Activated gamma-delta T cell treated with anti-CD3 and anti-CD28 coated beads, Interleukin-2, amount 50 U/mL, for 16 hours (primary cell): ENCODE measurements around the gene DDOST.
A peak's percentile ranks its signal among the peaks of the same experiment; 100 is the strongest.
"Not testable (repeated sequence)": the region's sequence is repeated elsewhere in the genome, so short reads cannot be mapped to it uniquely, and the experiment has no call there.

Experiments
- DNase-seq: peaks from one replicate; pipeline ENCODE4 v3.0.0-alpha.2; 2020; ENCODE audit warnings: low read depth

The DDOST gene

DNA sequence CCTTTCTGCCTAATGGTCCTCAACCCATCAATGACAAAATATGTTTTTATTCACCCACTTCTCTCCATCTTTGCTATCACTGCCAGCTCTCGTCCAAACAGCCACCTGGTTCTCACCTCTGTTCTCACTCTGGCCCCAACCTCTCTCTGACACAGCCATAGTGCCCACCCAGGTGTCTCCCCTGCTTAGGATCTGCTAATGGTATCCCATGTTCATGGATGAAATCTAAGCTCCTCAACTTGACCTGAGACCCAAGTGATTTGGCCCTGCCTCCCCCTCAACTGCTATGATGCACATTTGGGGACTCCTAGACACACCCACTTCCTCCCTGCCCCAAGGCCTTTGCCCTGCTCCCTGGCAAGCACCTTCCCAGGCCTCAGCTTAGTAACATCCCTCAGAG, 30.7 kb upstream of the DDOST start:
- no peak for DNase-seq

DNA sequence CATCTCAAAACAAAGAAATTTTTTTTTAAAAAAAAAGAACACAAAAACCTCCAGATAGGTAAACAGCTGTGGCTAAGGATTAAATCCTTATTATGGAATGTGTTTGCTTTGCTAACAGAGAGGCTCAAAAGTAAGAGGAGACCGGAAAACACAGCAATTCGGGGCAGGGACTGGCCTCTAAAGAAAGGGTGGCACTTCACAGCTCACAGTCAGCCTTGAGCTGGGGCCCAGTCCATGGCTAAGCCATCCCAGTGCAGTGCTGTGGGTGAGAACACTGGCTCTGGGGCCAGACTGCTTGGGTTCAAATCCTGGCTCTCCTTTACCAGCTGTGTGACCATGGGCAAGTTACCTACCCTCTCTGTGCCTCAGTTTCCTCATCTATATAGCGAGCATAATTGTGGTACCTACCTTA, 28.5 kb upstream of the DDOST start:
- no peak for DNase-seq

GRCh38 chr1:20686883-20687725, 25.9 kb upstream of the DDOST start:
- DNase-seq, result no peak

- DNase-seq, result no peak
Observed at GRCh38 chr1:20685741-20686140, 24.6 kb upstream of the DDOST start.

- DNase-seq, result no peak
Observed at GRCh38 chr1:20685099-20685662, 24.0 kb upstream of the DDOST start.

DNA sequence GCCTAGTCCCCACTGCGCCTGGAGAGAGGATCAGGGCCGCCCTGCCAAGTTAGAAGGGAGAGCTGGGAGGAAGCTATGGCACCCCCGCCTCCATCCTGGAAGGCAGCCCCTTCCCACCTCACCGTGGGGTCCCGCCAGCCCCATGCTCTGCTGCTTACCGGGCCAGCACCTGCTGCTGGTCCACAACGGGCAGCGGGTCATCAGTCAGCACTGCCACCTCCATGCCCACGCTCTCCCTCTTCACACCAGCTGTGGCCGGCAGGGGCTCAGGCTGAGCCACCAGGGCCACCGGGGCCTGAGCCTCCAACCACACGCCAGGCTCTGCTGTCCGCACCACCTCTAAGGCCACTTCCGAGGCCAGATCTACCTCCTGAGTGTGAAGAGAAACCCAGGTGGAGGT, 23.5 kb upstream of the DDOST start:
- DNase-seq, result no peak

- DNase-seq, result no peak
Observed at GRCh38 chr1:20684050-20684620, 23.0 kb upstream of the DDOST start.

DNA sequence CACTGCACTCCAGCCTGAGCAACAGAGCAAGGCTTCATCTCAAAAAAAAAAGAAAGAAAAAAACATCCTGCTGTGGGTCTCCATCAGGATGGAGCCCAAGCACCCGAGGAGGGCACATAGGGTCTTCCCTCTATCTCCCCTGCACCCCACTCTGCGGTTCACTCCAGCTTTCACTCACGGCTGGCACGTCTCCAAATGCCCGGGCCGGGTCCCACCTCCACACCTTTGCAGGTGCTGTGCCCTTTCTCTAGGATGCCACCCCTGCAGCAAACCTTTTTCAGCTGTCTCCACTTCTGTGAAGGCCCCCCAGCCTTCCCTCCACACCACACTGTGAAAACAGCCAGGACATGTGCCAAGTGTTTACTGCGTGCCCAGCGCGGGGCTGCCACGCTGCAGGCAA, 22.4 kb upstream of the DDOST start:
- no peak for DNase-seq

DNA sequence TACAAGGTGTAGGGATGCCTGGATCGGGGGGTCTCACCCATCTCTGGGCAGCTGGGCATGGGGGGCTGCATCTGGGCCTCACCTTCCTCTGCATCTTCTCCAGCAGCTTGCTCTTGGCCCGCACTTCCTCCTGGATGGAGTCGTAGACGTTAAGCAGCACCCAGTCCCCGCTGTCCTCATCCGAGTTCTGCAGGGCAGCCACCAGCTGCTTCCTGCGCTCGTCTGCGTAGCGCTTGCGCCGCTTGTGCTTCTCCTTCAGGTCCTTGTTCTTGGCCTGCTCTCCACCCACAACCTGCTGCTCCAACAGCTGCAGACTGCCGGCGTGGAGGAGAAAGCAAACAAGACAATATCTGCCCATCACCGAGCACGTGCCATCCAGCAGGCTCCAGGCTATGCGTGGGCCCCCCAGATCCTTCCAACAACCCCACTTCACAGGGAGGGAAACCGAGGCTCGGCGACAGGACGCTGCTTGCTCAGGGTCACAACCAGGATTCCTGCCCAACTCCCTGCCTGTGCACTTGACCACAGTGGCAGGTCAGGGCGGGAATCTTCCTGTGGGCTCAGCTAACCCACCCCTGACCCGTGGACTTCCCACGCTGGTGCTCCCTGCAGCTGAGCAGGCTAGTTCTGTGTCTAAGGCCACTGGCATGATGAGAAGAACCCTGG, 21.5 kb upstream of the DDOST start:
- no peak for DNase-seq

DNA sequence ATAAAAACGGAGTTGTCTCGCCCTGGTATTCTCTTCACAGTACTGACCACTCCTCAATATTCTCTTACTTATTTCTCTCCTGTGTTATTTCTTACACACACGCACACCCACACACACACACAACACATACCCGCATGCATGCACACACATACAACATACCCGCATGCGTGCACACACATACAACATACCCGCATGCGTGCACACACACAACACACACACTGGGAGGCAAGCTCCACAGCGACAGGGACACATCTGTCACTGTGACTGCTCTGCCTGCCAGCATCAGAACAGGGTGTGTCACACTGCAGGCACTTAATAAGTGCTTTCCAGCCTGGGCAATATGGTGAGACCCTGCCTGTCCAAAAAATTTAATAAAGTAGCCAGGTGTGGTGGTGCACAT, 20.8 kb upstream of the DDOST start:
- no peak for DNase-seq

GRCh38 chr1:20680269-20680668, 19.1 kb upstream of the DDOST start:
- DNase-seq, result no peak

DNA sequence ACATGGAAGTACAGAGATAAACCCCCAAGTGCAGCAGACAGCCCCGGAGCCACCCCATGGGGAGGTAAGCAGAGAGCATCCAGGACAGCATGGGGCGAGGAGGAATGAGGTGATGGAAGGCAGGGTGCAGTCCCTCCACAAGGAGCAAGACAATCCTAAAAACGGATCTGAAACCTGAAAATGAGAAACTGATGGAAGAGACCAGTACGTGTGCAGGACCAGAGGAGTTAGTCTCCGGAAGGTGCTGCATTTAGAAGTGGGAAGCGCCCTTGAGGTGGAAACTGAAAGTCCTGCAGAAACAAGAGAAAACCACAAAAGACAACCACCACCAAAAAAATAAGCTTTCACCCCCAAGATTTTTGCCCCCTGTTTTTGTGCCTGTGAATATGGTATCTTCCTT, 17.4 kb upstream of the DDOST start:
- DNase-seq, result no peak

DNA sequence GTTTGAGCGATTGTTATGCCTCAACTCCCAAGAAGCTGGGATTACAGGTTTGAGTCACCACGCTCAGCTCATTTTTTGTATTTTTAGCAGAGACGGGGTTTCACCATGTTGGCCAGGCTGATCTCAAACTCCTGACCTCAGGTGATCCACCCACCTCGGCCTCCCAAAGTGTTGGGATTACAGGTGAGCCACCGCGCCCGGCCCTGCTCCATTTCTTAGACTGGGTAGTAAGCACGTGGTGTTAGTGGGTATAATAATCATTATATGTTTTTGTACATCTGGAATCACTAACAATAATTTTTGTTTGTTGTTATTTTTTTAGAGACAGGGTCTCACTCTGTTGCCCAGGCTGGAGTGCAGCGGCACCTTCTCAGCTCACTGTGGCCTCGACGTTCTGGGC, 12.5 kb upstream of the DDOST start:
- DNase-seq, result not testable (repeated sequence)

- no peak for DNase-seq
Observed at GRCh38 chr1:20672265-20672632, 11.1 kb upstream of the DDOST start.

DNA sequence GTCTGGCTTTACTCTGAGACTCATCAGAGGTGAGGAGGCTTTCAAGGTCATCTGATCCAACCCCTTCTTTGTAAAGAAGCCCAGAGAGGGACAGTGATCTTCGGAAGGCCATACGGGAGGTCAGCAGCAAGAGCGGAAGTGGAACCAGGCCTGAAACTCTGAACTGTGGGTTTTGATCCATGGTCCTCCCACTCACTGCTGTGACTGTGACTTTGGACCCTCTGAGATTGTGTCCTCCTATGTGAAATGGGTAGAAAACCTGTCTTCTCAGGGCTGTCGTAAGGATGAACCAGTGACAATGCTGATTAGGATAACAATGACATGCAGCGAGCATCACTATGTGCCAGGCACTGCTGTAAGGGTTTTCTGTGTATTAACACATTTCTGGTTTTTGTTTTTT, 9.8 kb upstream of the DDOST start:
- no peak for DNase-seq

GRCh38 chr1:20668581-20668980, 7.4 kb upstream of the DDOST start:
- no peak for DNase-seq

GRCh38 chr1:20666804-20667203, 5.6 kb upstream of the DDOST start:
- DNase-seq, result no peak

DNA sequence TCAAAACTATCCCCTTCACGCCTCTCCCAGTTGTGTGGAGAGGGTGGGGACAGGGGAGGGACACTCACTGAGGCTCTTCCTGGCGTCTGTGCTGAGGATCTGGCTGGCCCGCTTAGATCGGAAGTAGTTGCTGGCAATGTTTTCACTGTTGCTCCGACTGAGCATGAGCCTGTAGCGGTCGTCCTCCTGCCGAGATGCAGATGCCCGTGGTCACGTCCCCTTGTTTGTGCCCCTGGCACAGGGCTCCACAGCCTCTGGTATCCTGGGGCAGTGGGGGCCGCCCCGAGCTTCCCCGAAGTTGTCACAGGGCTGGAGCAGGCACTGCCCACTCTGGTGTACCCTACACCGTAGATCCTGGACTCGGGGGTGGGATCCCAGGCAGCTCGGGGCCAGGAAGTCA, 5.0 kb upstream of the DDOST start:
- DNase-seq, result no peak

DNA sequence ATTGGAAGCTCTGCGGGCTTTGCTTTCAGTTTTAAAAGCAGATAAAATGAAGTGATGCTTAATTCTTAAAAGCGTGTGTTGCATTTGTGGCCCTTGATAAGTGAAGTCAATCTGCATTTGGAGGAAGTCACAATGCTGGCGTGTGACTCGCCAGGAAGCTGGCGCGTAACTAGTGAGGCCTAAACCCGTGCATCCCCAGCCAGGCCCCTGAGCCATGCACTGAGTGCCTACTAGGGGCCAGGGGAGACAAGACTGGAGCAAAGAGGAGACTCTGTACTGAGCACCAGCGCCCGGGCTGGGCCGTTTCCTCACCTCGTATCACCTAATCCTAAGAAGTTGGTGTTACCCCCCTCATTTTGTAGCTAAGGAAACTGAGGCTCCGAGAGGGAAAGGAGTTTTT, 4.6 kb upstream of the DDOST start:
- no peak for DNase-seq

GRCh38 chr1:20663969-20664715, 3.0 kb upstream of the DDOST start:
- no peak for DNase-seq

DNA sequence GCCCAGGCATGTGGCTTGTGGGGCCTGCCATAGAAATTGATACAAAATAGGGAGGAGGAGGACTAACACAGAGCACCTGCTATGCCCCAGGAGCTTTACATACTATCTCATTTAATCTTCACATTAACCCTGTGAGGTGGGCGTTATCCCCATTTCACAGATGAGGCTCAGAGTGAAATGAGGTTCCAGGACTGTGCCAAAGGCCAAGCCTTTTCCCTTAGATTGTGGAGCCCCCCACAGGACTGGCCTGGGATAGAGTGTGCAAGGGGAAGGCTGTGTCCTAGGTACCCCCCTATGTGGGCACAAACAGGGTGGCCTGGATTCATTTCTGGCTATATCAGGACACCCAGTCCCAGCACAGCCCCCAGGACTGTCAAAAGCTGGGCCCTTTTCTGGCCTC, 2.2 kb upstream of the DDOST start:
- DNase-seq, result no peak

DNA sequence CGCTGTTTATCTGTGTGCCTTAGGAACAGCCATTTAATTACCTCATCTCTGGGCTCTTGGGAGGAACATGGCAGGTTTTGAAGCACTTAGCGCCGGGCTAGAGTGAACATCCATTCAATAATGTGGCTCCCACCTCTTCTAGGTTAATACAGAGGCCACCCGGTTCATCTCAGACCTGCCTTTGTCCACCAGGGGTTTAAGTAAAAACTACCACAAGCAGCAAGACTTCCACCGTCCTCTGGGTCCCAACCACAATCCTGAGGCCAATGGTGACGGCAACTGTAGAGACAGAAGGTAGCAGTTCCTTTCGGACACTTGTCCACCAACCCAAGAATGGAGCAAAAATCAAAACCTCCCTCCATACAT, 924 bp upstream of the DDOST start:
- DNase-seq, result no peak

DNA sequence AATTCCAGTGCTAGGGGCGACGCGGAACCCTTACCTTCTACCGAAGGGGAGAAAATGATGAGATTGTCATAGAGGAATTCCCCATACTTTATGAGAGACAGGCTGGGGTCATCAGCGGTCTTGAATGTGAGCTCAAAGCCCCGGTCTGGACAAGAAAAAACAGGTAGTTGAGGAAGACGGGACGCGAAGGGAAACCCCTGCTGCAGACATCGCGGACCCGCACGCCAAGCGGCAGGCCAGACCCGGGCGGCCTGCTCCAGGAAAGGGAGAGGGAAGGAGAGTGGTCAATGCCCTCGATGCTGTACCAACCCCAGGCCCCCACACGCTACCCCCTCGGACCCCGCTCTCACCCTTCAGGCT, 342 bp downstream of the DDOST start:
- DNase-seq, result peak; percentile 7
